Parathyroid adenoma (tissue), 2 donors: Measurements from ENCODE around the gene MOSMO.
A peak's percentile ranks its signal among the peaks of the same experiment; 100 is the strongest.

Experiments used
- H2AFZ ChIP-seq: fragments of 300-600 bp; sonication (generic); one replicate; pipeline ENCODE4 v1.7.0; 2017; ENCODE audit warnings: antibody characterized with exemption, mild to moderate bottlenecking
- H3K27ac ChIP-seq: fragments of 300-600 bp; sonication (generic); one replicate; pipeline ENCODE4 v1.7.0; 2017
- H3K27me3 ChIP-seq: fragments of 300-600 bp; sonication (generic); one replicate; pipeline ENCODE4 v1.7.0; 2017; ENCODE audit warnings: low read length; ENCODE audit not compliant: control insufficient read depth, insufficient read depth
- H3K36me3 ChIP-seq: fragments of 300-600 bp; sonication (generic); one replicate; pipeline ENCODE4 v1.7.0; 2017; ENCODE audit warnings: low read length; ENCODE audit not compliant: control insufficient read depth, insufficient read depth
- H3K4me1 ChIP-seq: fragments of 300-600 bp; sonication (generic); one replicate; pipeline ENCODE4 v1.7.0; 2017; ENCODE audit warnings: control low read depth
- H3K4me2 ChIP-seq: fragments of 300-600 bp; sonication (generic); one replicate; pipeline ENCODE4 v1.7.0; 2017; ENCODE audit warnings: low read length
- H3K4me3 ChIP-seq: fragments of 300-600 bp; sonication (generic); one replicate; pipeline ENCODE4 v1.7.0; 2017; ENCODE audit warnings: low read depth, low read length
- H3K79me2 ChIP-seq: fragments of 300-600 bp; sonication (generic); one replicate; pipeline ENCODE4 v1.7.0; 2017; ENCODE audit warnings: control low read depth
- H3K9ac ChIP-seq: fragments of 300-600 bp; sonication (generic); one replicate; pipeline ENCODE4 v1.7.0; 2017; ENCODE audit warnings: mild to moderate bottlenecking
- H3K9me3 ChIP-seq: fragments of 300-600 bp; sonication (generic); one replicate; pipeline ENCODE4 v1.7.0; 2017; ENCODE audit warnings: low read length; ENCODE audit not compliant: control insufficient read depth
- CTCF ChIP-seq: fragments of 300-600 bp; sonication (generic); IDR thresholded peaks from one replicate; pipeline ENCODE4 v1.7.0; 2017; ENCODE audit warnings: antibody characterized with exemption, mild to moderate bottlenecking
- donor health status: primary hyperparathyroidism.

Gene MOSMO

GRCh38 chr16:22005746-22006145, 2.2 kb upstream of the MOSMO start:
- Histone ChIP-seq H3K4me2 (no peak overlapping the region), H2AFZ (no peak overlapping the region), H3K27ac (no peak overlapping the region), H3K9ac (no peak overlapping the region), H3K4me1 (peaks cover 15% of the 10 kb centered on the region), H3K79me2 (peaks cover 40% of the 10 kb centered on the region), H3K36me3 (no peaks in the 10 kb centered on the region), H3K27me3 (no peaks in the 10 kb centered on the region), H3K4me3 (no peak overlapping the region), H3K9me3 (no peaks in the 10 kb centered on the region)
- no peak for TF ChIP-seq CTCF

GRCh38 chr16:22006636-22007035, 1.3 kb upstream of the MOSMO start:
- Histone ChIP-seq H3K9ac (no peak overlapping the region), H3K36me3 (no peaks in the 10 kb centered on the region), H3K79me2 (peaks cover 38% of the 10 kb centered on the region), H3K9me3 (no peaks in the 10 kb centered on the region), H3K27me3 (no peaks in the 10 kb centered on the region), H3K4me3 (peak overlapping the region; percentile 86), H2AFZ (peak overlapping the region; percentile 98), H3K27ac (peak overlapping the region; percentile 78), H3K4me2 (peak overlapping the region; percentile 11), H3K4me1 (peaks cover 11% of the 10 kb centered on the region)
- no peak for TF ChIP-seq CTCF

DNA sequence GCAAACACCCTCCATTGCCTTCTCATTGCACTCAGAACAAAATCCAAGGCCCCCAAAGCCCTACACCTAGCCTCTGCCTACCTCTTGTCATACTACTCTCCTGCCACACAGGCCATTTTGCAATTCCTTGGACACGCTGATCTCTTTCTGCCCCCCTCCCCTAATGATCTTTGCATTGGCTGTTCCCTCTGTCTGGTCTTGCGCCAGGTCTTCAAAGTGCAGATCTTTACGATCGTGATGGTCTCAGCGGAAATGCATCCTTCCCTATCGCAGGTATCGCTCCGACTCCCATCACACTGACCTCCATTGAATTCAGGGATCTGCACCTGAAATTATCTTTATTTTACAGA, 777 bp upstream of the MOSMO start:
- peak overlapping the region; percentile 32 for H3K9ac ChIP-seq
- no peaks in the 10 kb centered on the region for H3K9me3 ChIP-seq
- no peaks in the 10 kb centered on the region for H3K36me3 ChIP-seq
- H3K79me2 ChIP-seq: peaks cover 38% of the 10 kb centered on the region
- H3K27me3 ChIP-seq: no peaks in the 10 kb centered on the region
- H3K4me2 ChIP-seq: peak overlapping the region; percentile 96
- peak overlapping the region; percentile 98 for H2AFZ ChIP-seq
- TF ChIP-seq CTCF: no peak
- peaks cover 11% of the 10 kb centered on the region for H3K4me1 ChIP-seq
- H3K4me3 ChIP-seq: peak overlapping the region; percentile 86
- peak overlapping the region; percentile 78 for H3K27ac ChIP-seq

- Histone ChIP-seq H3K36me3 (no peaks in the 10 kb centered on the region), H3K27ac (no peak overlapping the region), H3K9ac (peak overlapping the region; percentile 73), H3K9me3 (no peaks in the 10 kb centered on the region), H3K4me2 (peak overlapping the region; percentile 90), H3K4me3 (peak overlapping the region; percentile 83), H3K27me3 (no peaks in the 10 kb centered on the region), H3K4me1 (peaks cover 11% of the 10 kb centered on the region), H3K79me2 (peaks cover 33% of the 10 kb centered on the region), H2AFZ (peak overlapping the region; percentile 93)
- no peak for TF ChIP-seq CTCF
Observed at GRCh38 chr16:22008215-22009059, 526 bp downstream of the MOSMO start.

GRCh38 chr16:22010902-22011301, 3.0 kb downstream of the MOSMO start:
- H3K36me3 ChIP-seq: no peaks in the 10 kb centered on the region
- no peak overlapping the region for H3K4me2 ChIP-seq
- H2AFZ ChIP-seq: no peak overlapping the region
- H3K79me2 ChIP-seq: peaks cover 24% of the 10 kb centered on the region
- no peaks in the 10 kb centered on the region for H3K9me3 ChIP-seq
- no peak overlapping the region for H3K27ac ChIP-seq
- H3K4me3 ChIP-seq: no peak overlapping the region
- no peak overlapping the region for H3K9ac ChIP-seq
- no peaks in the 10 kb centered on the region for H3K27me3 ChIP-seq
- peaks cover 11% of the 10 kb centered on the region for H3K4me1 ChIP-seq
- TF ChIP-seq CTCF: no peak
